Subcutaneous adipose tissue (tissue), 4 donors: Measurements from ENCODE around the gene NFATC2. TPM values are rescaled to one million over a fixed set of nuclear protein-coding genes. Genes with fewer than 3 reads are reported as not detected.

ENCODE experiments used
- CTCF ChIP-seq: fragments of 450-650 bp; IDR thresholded peaks from one replicate; pipeline ENCODE4 v1.5.1; 2016; ENCODE audit warnings: low read depth, mild to moderate bottlenecking, control low read depth, antibody characterized with exemption, moderate library complexity
- total RNA-seq, 4 donors: library from RNA; depleted of rRNA; stranded (reverse); fragments of >200 nt; gene quantifications; one replicate each; pipeline ENCODE4 v1.1.0, GENCODE V29; 2016

NFATC2 gene
- total RNA-seq, 4 donors from 2014 or later, result 2.3 to 7.5 (median 5.8) TPM

GRCh38 chr20:51425347-51426106, 117.0 kb downstream of the NFATC2 start:
- no peak for TF ChIP-seq CTCF

GRCh38 chr20:51424270-51425117, 118.0 kb downstream of the NFATC2 start:
- no peak for TF ChIP-seq CTCF

- no peak for TF ChIP-seq CTCF
These were observed 118.7 kb downstream of the NFATC2 start for GRCh38 chr20:51423810-51424209.

DNA sequence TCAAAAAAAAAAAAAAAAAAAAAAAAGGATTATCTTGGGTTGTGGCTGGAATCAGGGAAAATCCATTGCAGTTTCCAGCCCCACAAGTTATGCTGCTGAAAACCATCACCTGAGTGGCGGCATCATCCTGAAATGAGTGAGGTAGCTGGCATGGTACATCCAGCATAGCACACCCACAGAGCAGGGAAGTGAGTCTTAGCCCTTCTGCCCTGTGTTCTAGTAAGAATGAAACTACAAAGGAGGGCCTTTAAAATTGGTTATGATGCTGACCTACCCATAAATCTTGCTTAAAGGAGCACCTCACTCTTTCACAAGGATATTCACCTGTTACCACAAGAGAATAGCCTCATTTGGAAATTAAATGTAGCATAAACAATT, 119.2 kb downstream of the NFATC2 start:
- no peak for TF ChIP-seq CTCF

DNA sequence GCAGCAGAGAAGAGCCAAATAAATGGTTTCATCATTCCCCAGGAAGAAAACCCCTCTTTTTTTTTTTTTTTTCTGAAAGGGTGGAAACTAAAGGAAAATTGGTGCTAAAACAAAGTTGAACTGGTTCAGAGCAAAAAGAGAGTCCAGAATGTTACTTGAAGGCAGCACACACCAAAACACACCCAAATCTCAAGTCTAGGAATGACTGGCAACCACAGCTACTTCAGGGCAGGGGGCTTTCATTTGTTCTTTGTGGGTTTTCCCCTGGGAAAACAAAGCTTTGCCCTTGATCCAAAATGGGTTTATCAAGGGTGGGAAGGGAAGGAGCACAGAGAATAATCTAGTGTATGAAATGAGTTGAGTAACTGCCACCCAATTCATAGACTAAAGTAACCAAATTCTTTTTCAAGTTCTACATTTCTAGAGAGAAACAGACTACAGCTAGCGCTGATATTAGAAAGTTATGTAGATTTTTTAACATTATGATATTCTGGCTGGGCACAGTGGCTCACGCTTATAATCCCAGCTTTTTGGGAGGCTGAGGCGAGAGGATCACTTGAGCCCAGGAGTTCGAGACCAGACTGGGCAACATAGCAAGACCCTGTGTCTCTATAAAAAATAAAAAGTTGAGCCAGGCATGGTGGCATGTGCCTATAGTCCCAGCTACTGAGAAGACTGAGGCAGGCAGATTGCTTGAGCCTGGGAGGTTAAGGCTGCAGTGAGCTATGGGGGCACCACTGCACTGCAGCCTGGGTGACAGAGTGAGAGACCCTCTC, 119.8 kb downstream of the NFATC2 start:
- no peak for TF ChIP-seq CTCF

- TF ChIP-seq CTCF, result no peak
These were observed 121.7 kb downstream of the NFATC2 start for GRCh38 chr20:51420805-51421204.

GRCh38 chr20:51420111-51420510, 122.4 kb downstream of the NFATC2 start:
- no peak for TF ChIP-seq CTCF
